GM12878 (cell line): ENCODE data around the gene EFCAB7. TPM values are rescaled to one million over a fixed set of nuclear protein-coding genes. Genes with fewer than 3 reads are reported as not detected.

Experiments
- ATAC-seq: fragments of 200-7000 bp; cut with Tn5 transposase; 3 replicates; pipeline ENCODE4 v1.9.1; 2020; ENCODE audit warnings: mild to moderate bottlenecking, moderate library complexity
- BruUV-seq: library from RNA; stranded (reverse); fragments of 400-500 nt; replicated peaks from 2 replicates; lab custom pipeline; 2021; lab: Mats Ljungman, UMichigan
- CTCF ChIA-PET: fragments of 300-600 bp; sonication (Branson Sonifier 250); formaldehyde crosslinking; extraction: SDS; loops from one replicate; lab custom pipeline; 2021; ENCODE audit warnings: inconsistent platforms; lab: Yijun Ruan, JAX
- POLR2A ChIA-PET: fragments of 350-600 bp; formaldehyde crosslinking; extraction: SDS; loops from one replicate; lab custom pipeline; 2021; ENCODE audit warnings: inconsistent platforms; lab: Charles Lee
- RAD21 ChIA-PET: fragments of 300-600 bp; sonication (Branson Sonifier 250); formaldehyde crosslinking; loops from one replicate; lab custom pipeline; 2023; ENCODE audit warnings: antibody characterized with exemption; ENCODE audit not compliant: unreplicated experiment; lab: Charles Lee
- SMC1A ChIA-PET: fragments of 300-600 bp; sonication (Branson Sonifier 250); formaldehyde crosslinking; loops from one replicate; lab custom pipeline; 2023; ENCODE audit not compliant: unreplicated experiment, uncharacterized antibody; lab: Charles Lee
- DNase-seq: peaks from one replicate; pipeline ENCODE4 v3.0.0-alpha.2; 2011; ENCODE audit warnings: low read depth, low spot score
- FAIRE-seq: peaks from 3 replicates; lab custom pipeline; 2011; peaks lifted over from hg19 to GRCh38; lab: Jason Lieb, UNC
- H2AFZ ChIP-seq: 2 replicates; pipeline ENCODE4 v1.6.0; 2011; ENCODE audit warnings: low read depth, low read length, control low read depth; ENCODE audit not compliant: control insufficient read depth
- H3K27ac ChIP-seq: 2 replicates; pipeline ENCODE4 v1.5.1; 2011; ENCODE audit warnings: control low read depth; ENCODE audit not compliant: control insufficient read depth, insufficient read depth
- H3K27me3 ChIP-seq, 2 experiments: replicated peaks in 1 of 2; 2 replicates each; pipeline versions ENCODE4 v1.6.0 to v1.6.1; 2011; ENCODE audit warnings: low read length in 1 of 2; ENCODE audit not compliant: control insufficient read depth in 2 of 2, insufficient read depth in 2 of 2
- H3K36me3 ChIP-seq, 2 experiments: 2 replicates each; pipeline ENCODE4 v1.5.1; 2011; ENCODE audit warnings: low read length in 1 of 2; ENCODE audit not compliant: control insufficient read depth in 2 of 2, insufficient read depth in 2 of 2
- H3K4me1 ChIP-seq: 2 replicates; pipeline ENCODE4 v1.6.1; 2011; ENCODE audit warnings: mild to moderate bottlenecking, low read length, moderate library complexity, mixed read lengths; ENCODE audit not compliant: control insufficient read depth, insufficient read depth
- H3K4me2 ChIP-seq: 2 replicates; pipeline ENCODE4 v1.6.0; 2011; ENCODE audit warnings: control low read depth; ENCODE audit not compliant: control insufficient read depth, insufficient read depth
- H3K4me3 ChIP-seq: fragments of 200-600 bp; sonication (generic); 2 replicates; pipeline ENCODE4 v1.5.1; 2016
- H3K79me2 ChIP-seq: 2 replicates; pipeline ENCODE4 v1.6.0; 2011; ENCODE audit warnings: low read length; ENCODE audit not compliant: control insufficient read depth, insufficient read depth
- H3K9ac ChIP-seq: 2 replicates; pipeline ENCODE4 v1.8.0; 2011; ENCODE audit warnings: low read length, control low read depth, mixed read lengths; ENCODE audit not compliant: control insufficient read depth, insufficient read depth
- H3K9me3 ChIP-seq: replicated peaks from 3 replicates; pipeline ENCODE4 v1.5.1; 2011; ENCODE audit warnings: mild to moderate bottlenecking, low read length; ENCODE audit not compliant: control insufficient read depth, insufficient read depth
- H4K20me1 ChIP-seq: 2 replicates; pipeline ENCODE4 v1.6.0; 2011; ENCODE audit not compliant: control insufficient read depth, insufficient read depth
- CHD1 ChIP-seq: IDR thresholded peaks from 2 replicates; pipeline ENCODE4 v1.6.1; 2012; ENCODE audit warnings: low read depth, low read length, improper control_type of control experiment
- CHD2 ChIP-seq: IDR thresholded peaks from 2 replicates; pipeline ENCODE4 v1.6.1; 2011; ENCODE audit warnings: low read depth, low read length, improper control_type of control experiment, borderline replicate concordance
- CREB1 ChIP-seq: IDR thresholded peaks from 2 replicates; pipeline ENCODE4 v1.6.1; 2012; ENCODE audit warnings: low read depth, mild to moderate bottlenecking, inconsistent platforms
- CUX1 ChIP-seq: IDR thresholded peaks from 2 replicates; pipeline ENCODE4 v1.6.1; 2012; ENCODE audit warnings: improper control_type of control experiment, low read depth, low read length; ENCODE audit not compliant: insufficient replicate concordance
- ESRRA ChIP-seq: IDR thresholded peaks from 2 replicates; pipeline ENCODE4 v1.6.1; 2012; ENCODE audit warnings: mild to moderate bottlenecking, low read length, improper control_type of control experiment
- HDAC6 ChIP-seq: fragments of 200-600 bp; sonication (generic); IDR thresholded peaks from one replicate; pipeline ENCODE4 v1.8.0; 2017; ENCODE audit warnings: antibody characterized with exemption; ENCODE audit not compliant: unreplicated experiment
- KAT2A ChIP-seq: conservative IDR thresholded peaks from 2 replicates; pipeline ENCODE4 v1.6.1; 2011; ENCODE audit warnings: low read depth, low read length; ENCODE audit not compliant: control insufficient read depth
- MEF2A ChIP-seq: IDR thresholded peaks from 2 replicates; pipeline ENCODE4 v1.6.1; 2011; ENCODE audit warnings: low read depth, mild to moderate bottlenecking, low read length, moderate library complexity; ENCODE audit not compliant: insufficient read depth
- MYB ChIP-seq: fragments of 150-350 bp; IDR thresholded peaks from 2 replicates; pipeline ENCODE4 v1.6.1; 2014; ENCODE audit warnings: mild to moderate bottlenecking, low read depth, low read length, borderline replicate concordance
- POU2F2 ChIP-seq: IDR thresholded peaks from 3 replicates; pipeline ENCODE4 v1.6.1; 2011; ENCODE audit warnings: low read depth, mild to moderate bottlenecking, low read length, borderline replicate concordance
- RAD21 ChIP-seq: IDR thresholded peaks from 2 replicates; pipeline ENCODE4 v1.6.1; 2011; ENCODE audit warnings: mild to moderate bottlenecking, low read depth, low read length, moderate library complexity; ENCODE audit not compliant: insufficient read depth
- TCF12 ChIP-seq: IDR thresholded peaks from 2 replicates; pipeline ENCODE4 v1.6.1; 2011; ENCODE audit warnings: low read depth, mild to moderate bottlenecking, low read length
- TCF7 ChIP-seq: IDR thresholded peaks from 2 replicates; pipeline ENCODE4 v1.6.1; 2014; ENCODE audit warnings: antibody characterized with exemption, borderline replicate concordance
- YBX1 ChIP-seq: fragments of 450-650 bp; IDR thresholded peaks from 2 replicates; pipeline ENCODE4 v1.6.1; 2016; ENCODE audit warnings: antibody characterized with exemption
- ZNF592 ChIP-seq: fragments of 450-650 bp; IDR thresholded peaks from 2 replicates; pipeline ENCODE4 v1.6.1; 2017; ENCODE audit warnings: mild to moderate bottlenecking, moderate library complexity
- ZNF622 ChIP-seq: fragments of 450-650 bp; IDR thresholded peaks from 2 replicates; pipeline ENCODE4 v1.6.1; 2017; ENCODE audit warnings: mild to moderate bottlenecking, inconsistent platforms
- WGBS: methylation state at CpG from one replicate; pipeline ENCODE4 v1.1.6; 2016; ENCODE audit warnings: low lambda C conversion rate; ENCODE audit not compliant: insufficient replicate concordance, insufficient coverage; ENCODE audit errors: missing lambda C conversion rate; 5-methylcytosine and 5-hydroxymethylcytosine counted together
- in situ Hi-C: fragments of 300-500 bp; cut with MboI; formaldehyde crosslinking; loops from 9 replicates; pipeline ENCODE4 v1.14.3; 2018; ENCODE audit warnings: mixed read lengths
- intact Hi-C: fragments of 100-400 bp; cut with micrococcal nuclease; formaldehyde crosslinking; loops from one replicate; pipeline ENCODE4 v1.14.2; 2022; ENCODE audit not compliant: unreplicated experiment
- polyA plus RNA-seq, 11 experiments: library from polyadenylated mRNA; depleted of rRNA in 4 of 11; unstranded in 6 of 11; stranded (reverse) in 5 of 11; fragments of >200 nt; fragmentation: Nextera tagmentation in 4 of 11; fragmentation: Illumina TruSeq in 1 of 11; extraction: Ambion mirVana in 4 of 11; extraction: Trizol in 1 of 11; gene quantifications; 1 replicate in 1 of 11; 2 replicates in 10 of 11; pipeline versions ENCODE4 v1.2.1 to v1.2.3, GENCODE V29; 2011 to 2016; ENCODE audit warnings: inconsistent platforms in 2 of 11, missing spikeins in 2 of 11, low read depth in 1 of 11
- total RNA-seq, 4 experiments: library from RNA; depleted of rRNA in 3 of 4; stranded (reverse); fragments of >200 nt in 3 of 4; fragmentation: Illumina TruSeq in 1 of 4; extraction: Trizol in 1 of 4; gene quantifications; 2 replicates each; pipeline versions ENCODE4 v1.2.1 to v1.2.3, GENCODE V29; 2013 to 2021

The EFCAB7 gene
- total and polyA plus RNA-seq, 10 of the 15 experiments (the other 5 are each of a cell fraction or from before 2014, with no cell fraction given), result 4.4 to 9.8 (median 5.7) TPM

- no peak for TF ChIP-seq ZNF592
- TF ChIP-seq, all 136 proteins: peak for 0
Measured at GRCh38 chr1:63602629-63603028, 79.3 kb downstream of the EFCAB7 start (continued).

- RAD21 ChIA-PET, result no interaction called here
- 96% methylated on average over 3 of the region's 3 CpGs for WGBS
- in situ Hi-C loops, result no loop called here
Measured at GRCh38 chr1:63603810-63604209, 80.5 kb downstream of the EFCAB7 start.

More at GRCh38 chr1:63603810-63604209, 80.5 kb downstream of the EFCAB7 start:
- H3K4me3 ChIP-seq, result no peak overlapping the region
- POLR2A ChIA-PET, result no interaction called here
- SMC1A ChIA-PET, result no interaction called here
- H3K27me3 ChIP-seq, result no peaks in the 10 kb centered on the region
- DNase-seq (no peak), FAIRE-seq (no peak), ATAC-seq (no peak)
- CTCF ChIA-PET, result no interaction called here
- BruUV-seq, result no TSS peak
- no peak overlapping the region for H2AFZ ChIP-seq
- peaks cover 2% of the 10 kb centered on the region; the same call in 1 of the 2 replicates for H3K79me2 ChIP-seq
- H3K9me3 ChIP-seq, result no peaks in the 10 kb centered on the region
- no peak overlapping the region for H3K27ac ChIP-seq
- H3K4me1 ChIP-seq, result no peaks in the 10 kb centered on the region
- TF ChIP-seq RAD21 (no peak), MYB (no peak), HDAC6 (no peak), CHD1 (no peak), POU2F2 (no peak), TCF7 (no peak), CHD2 (no peak), KAT2A (no peak), ZNF622 (no peak), CREB1 (no peak), YBX1 (no peak), ESRRA (no peak), MEF2A (no peak), TCF12 (no peak), CUX1 (no peak)
- H3K9ac ChIP-seq, result no peak overlapping the region
- no peak overlapping the region for H3K4me2 ChIP-seq
- H3K36me3 ChIP-seq, result peaks cover 0 to 5% of the 10 kb centered on the region in 2 experiments; a peak in 1 of 4 replicates
- intact Hi-C loops, result no loop called here
- no peaks in the 10 kb centered on the region; the same call in 1 of the 2 replicates for H4K20me1 ChIP-seq
